PC-3 (cell line): ENCODE data around the gene HDHD5.

Source experiments
- CTCF ChIP-seq: fragments of 300-600 bp; sonication (generic); conservative IDR thresholded peaks from 2 replicates; pipeline ENCODE4 v1.5.1; 2017; ENCODE audit warnings: antibody characterized with exemption, low read depth, mild to moderate bottlenecking, low read length
- EZH2 ChIP-seq: fragments of 300-600 bp; sonication (generic); IDR thresholded peaks from one replicate; pipeline ENCODE4 v1.6.1; 2017; ENCODE audit warnings: antibody characterized with exemption, mild to moderate bottlenecking, low read length; ENCODE audit not compliant: unreplicated experiment

- TF ChIP-seq CTCF (no peak), EZH2 (no peak)
Observed at GRCh38 chr22:17132112-17132511, 27.0 kb downstream of the HDHD5 start.
